HG03039 (cell line): ENCODE measurements around the gene CERS4.

Experiments used
- ATAC-seq: cut with Tn5 transposase; IDR thresholded peaks from one replicate; pipeline ENCODE4 v1.9.1; 2021; ENCODE audit warnings: mild to moderate bottlenecking, moderate library complexity; ENCODE audit not compliant: unreplicated experiment

The CERS4 gene

DNA sequence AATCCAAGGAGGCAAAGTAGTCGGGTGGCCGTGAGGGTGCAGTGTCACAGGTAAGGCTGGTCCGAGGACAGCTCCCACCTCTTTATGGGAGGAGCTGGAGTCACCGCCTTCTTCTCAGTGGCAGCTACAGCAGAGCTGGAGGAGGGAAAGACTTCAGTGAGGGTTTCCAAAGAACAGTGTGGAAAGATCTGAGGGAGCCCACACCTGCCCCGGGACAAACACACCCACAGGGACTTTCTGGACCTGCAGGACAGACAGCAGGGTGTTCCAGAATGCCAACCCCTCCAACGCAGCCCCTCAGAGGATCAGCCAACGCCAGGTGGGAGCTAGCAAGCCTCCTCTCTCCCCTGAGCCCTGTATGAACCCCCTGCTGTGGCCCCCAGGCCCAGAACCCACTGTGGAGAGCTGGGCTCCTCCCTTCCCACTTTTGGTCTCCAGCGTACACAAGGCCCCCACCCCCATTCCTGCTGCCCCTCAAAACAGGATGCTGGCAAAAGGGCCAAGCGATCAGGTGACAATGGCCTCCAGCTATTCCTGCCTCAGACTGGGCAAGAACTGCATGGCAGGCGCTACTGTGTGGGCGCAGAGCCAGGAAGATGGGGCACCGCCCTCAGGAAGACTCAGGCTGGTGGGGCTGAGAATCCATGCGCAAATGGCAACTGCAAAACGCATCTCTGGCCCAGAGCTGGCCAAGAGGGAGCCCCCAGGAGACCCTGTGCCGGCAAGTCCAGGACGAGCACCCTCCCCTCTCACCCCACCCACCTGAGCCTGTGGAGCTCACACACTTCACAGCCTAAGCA lies 102.5 kb downstream of the CERS4 start:
- no peak for ATAC-seq
